H9 (cell line): Measurements from ENCODE around the gene TNFRSF19. TPM values are rescaled to one million over a fixed set of nuclear protein-coding genes. Genes with fewer than 3 reads are reported as not detected.

ENCODE experiments used
- DNase-seq: peaks from one replicate; pipeline ENCODE4 v3.0.0-alpha.2; 2017
- H2AFZ ChIP-seq: one replicate; pipeline ENCODE4 v1.6.1; 2013; ENCODE audit warnings: mild to moderate bottlenecking, low read length, control low read depth, moderate library complexity
- H2AK5ac ChIP-seq: 2 replicates; pipeline ENCODE4 v1.6.1; 2013; ENCODE audit warnings: low read length, control low read depth, mixed read lengths; ENCODE audit not compliant: insufficient read length
- H2BK120ac ChIP-seq: one replicate; pipeline ENCODE4 v1.6.1; 2013; ENCODE audit warnings: low read depth, mild to moderate bottlenecking, low read length, control low read depth, inconsistent platforms; ENCODE audit not compliant: poor library complexity, severe bottlenecking
- H2BK12ac ChIP-seq: 2 replicates; pipeline ENCODE4 v1.6.1; 2013; ENCODE audit warnings: low read length, control low read depth, mixed read lengths, low read depth; ENCODE audit not compliant: insufficient read length
- H2BK15ac ChIP-seq: 2 replicates; pipeline ENCODE4 v1.6.1; 2013; ENCODE audit warnings: low read depth, low read length, control low read depth
- H2BK20ac ChIP-seq: one replicate; pipeline ENCODE4 v1.6.1; 2013; ENCODE audit warnings: low read depth, mild to moderate bottlenecking, low read length, control low read depth, inconsistent platforms; ENCODE audit not compliant: poor library complexity, severe bottlenecking
- H2BK5ac ChIP-seq: 2 replicates; pipeline ENCODE4 v1.6.1; 2013; ENCODE audit warnings: low read length, control low read depth, mixed read lengths; ENCODE audit not compliant: insufficient read length
- H3K14ac ChIP-seq: 2 replicates; pipeline ENCODE4 v1.6.1; 2013; ENCODE audit warnings: low read length, control low read depth; ENCODE audit not compliant: insufficient read depth
- H3K18ac ChIP-seq: 2 replicates; pipeline ENCODE4 v1.6.1; 2013; ENCODE audit warnings: low read depth, mild to moderate bottlenecking, mixed read lengths, low read length, control low read depth; ENCODE audit not compliant: insufficient read length
- H3K23ac ChIP-seq: 2 replicates; pipeline ENCODE4 v1.6.1; 2013; ENCODE audit warnings: low read length, control low read depth, mixed read lengths, low read depth; ENCODE audit not compliant: insufficient read length
- H3K23me2 ChIP-seq: 2 replicates; pipeline ENCODE4 v1.6.1; 2013; ENCODE audit warnings: low read depth, mild to moderate bottlenecking, mixed read lengths, low read length, control low read depth; ENCODE audit not compliant: insufficient read length, poor library complexity, severe bottlenecking
- H3K27ac ChIP-seq: 2 replicates; pipeline ENCODE4 v1.5.1; 2013; ENCODE audit warnings: low read length, control low read depth, mixed read lengths, low read depth; ENCODE audit not compliant: insufficient read length
- H3K27me3 ChIP-seq: 2 replicates; pipeline ENCODE4 v1.6.1; 2013; ENCODE audit warnings: low read length, control low read depth, inconsistent platforms; ENCODE audit not compliant: insufficient read depth
- H3K4ac ChIP-seq: 2 replicates; pipeline ENCODE4 v1.6.1; 2013; ENCODE audit warnings: low read depth, mild to moderate bottlenecking, control low read depth, inconsistent platforms, low read length, moderate library complexity
- H3K4me1 ChIP-seq: 2 replicates; pipeline ENCODE4 v1.6.1; 2013; ENCODE audit warnings: low read length, control low read depth, inconsistent platforms; ENCODE audit not compliant: insufficient read depth
- H3K4me2 ChIP-seq: 2 replicates; pipeline ENCODE4 v1.6.1; 2013; ENCODE audit warnings: low read length, control low read depth, mixed read lengths; ENCODE audit not compliant: insufficient read length, insufficient read depth
- H3K56ac ChIP-seq: 2 replicates; pipeline ENCODE4 v1.6.1; 2013; ENCODE audit warnings: low read depth, mild to moderate bottlenecking, mixed read lengths, low read length, control low read depth; ENCODE audit not compliant: insufficient read length
- H3K79me1 ChIP-seq: 2 replicates; pipeline ENCODE4 v1.6.1; 2013; ENCODE audit warnings: low read depth, mild to moderate bottlenecking, moderate library complexity, low read length, control low read depth, inconsistent platforms; ENCODE audit not compliant: insufficient read depth, poor library complexity, severe bottlenecking
- H3K79me2 ChIP-seq: 2 replicates; pipeline ENCODE4 v1.6.1; 2013; ENCODE audit warnings: low read length, control low read depth, inconsistent platforms; ENCODE audit not compliant: insufficient read depth
- H3K9ac ChIP-seq: 2 replicates; pipeline ENCODE4 v1.6.1; 2013; ENCODE audit warnings: low read length, control low read depth, mixed read lengths; ENCODE audit not compliant: insufficient read length; ENCODE audit errors: extremely low read depth
- H3K9me3 ChIP-seq: one replicate; pipeline ENCODE4 v1.6.1; 2013; ENCODE audit warnings: low read depth, low read length, inconsistent platforms; ENCODE audit not compliant: control insufficient read depth
- H3T11ph ChIP-seq: one replicate; pipeline ENCODE4 v1.6.1; 2013; ENCODE audit warnings: mild to moderate bottlenecking, low read length, control low read depth, inconsistent platforms
- H4K20me1 ChIP-seq: one replicate; pipeline ENCODE4 v1.6.1; 2013; ENCODE audit not compliant: control insufficient read depth, insufficient read length, insufficient read depth
- H4K5ac ChIP-seq: 2 replicates; pipeline ENCODE4 v1.6.1; 2013; ENCODE audit warnings: low read depth, mild to moderate bottlenecking, mixed read lengths, low read length, control low read depth; ENCODE audit not compliant: insufficient read length
- H4K8ac ChIP-seq: replicated peaks from 2 replicates; pipeline ENCODE4 v1.6.1; 2013; ENCODE audit warnings: low read length, control low read depth, mixed read lengths, low read depth; ENCODE audit not compliant: insufficient read length
- H4K91ac ChIP-seq: 2 replicates; pipeline ENCODE4 v1.6.1; 2013; ENCODE audit warnings: low read depth, mild to moderate bottlenecking, moderate library complexity, mixed read lengths, low read length, control low read depth; ENCODE audit not compliant: insufficient read length
- H3K27ac Mint-ChIP-seq, 3 experiments: 2 replicates in 2 of 3; 3 replicates in 1 of 3; pipeline ENCODE4 v1.8.0; 2020 to 2021; ENCODE audit warnings: mixed read lengths in 3 of 3, mild to moderate bottlenecking in 1 of 3, moderate library complexity in 1 of 3
- H3K27me3 Mint-ChIP-seq: 2 replicates; pipeline ENCODE4 v1.8.0; 2021; ENCODE audit warnings: low read depth, mild to moderate bottlenecking, moderate library complexity, mixed read lengths
- H3K36me3 Mint-ChIP-seq, 3 experiments: 2 replicates in 2 of 3; 3 replicates in 1 of 3; pipeline ENCODE4 v1.8.0; 2020 to 2021; ENCODE audit warnings: low read depth in 3 of 3, mixed read lengths in 3 of 3; ENCODE audit not compliant: insufficient read depth in 1 of 3
- H3K4me1 Mint-ChIP-seq, 2 experiments: 2 replicates each; pipeline ENCODE4 v1.8.0; 2020; ENCODE audit warnings: mixed read lengths in 2 of 2
- H3K4me3 Mint-ChIP-seq, 2 experiments: 2 replicates in 1 of 2; 3 replicates in 1 of 2; pipeline ENCODE4 v1.8.0; 2020 to 2021; ENCODE audit warnings: mild to moderate bottlenecking in 2 of 2, mixed read lengths in 2 of 2, moderate library complexity in 1 of 2
- H3K9me3 Mint-ChIP-seq, 2 experiments: 2 replicates in 1 of 2; 3 replicates in 1 of 2; pipeline ENCODE4 v1.8.0; 2020; ENCODE audit warnings: mild to moderate bottlenecking in 2 of 2, mixed read lengths in 2 of 2, moderate library complexity in 1 of 2
- WGBS: extraction: QIAGEN DNeasy Blood & Tissue Kit; methylation state at CpG from one replicate; pipeline ENCODE4 v1.1.7; 2013; ENCODE audit warnings: missing lambda C conversion rate, low lambda C conversion rate, mixed read lengths; ENCODE audit not compliant: insufficient read length; ENCODE audit errors: extremely low coverage; 5-methylcytosine and 5-hydroxymethylcytosine counted together
- total RNA-seq: library from RNA; stranded (reverse); gene quantifications from 2 replicates; pipeline ENCODE4 v1.2.1, GENCODE V29; 2021
- TF ChIP-seq, protein P1 (sequence below): fragments of 200-600 bp; sonication (generic); conservative IDR thresholded peaks from 3 replicates; pipeline ENCODE4 v1.8.0; 2021; ENCODE audit warnings: antibody characterized with exemption, mild to moderate bottlenecking

TNFRSF19 gene
- total RNA-seq, 1 experiment from 2014 or later, result 2.7 TPM

DNA sequence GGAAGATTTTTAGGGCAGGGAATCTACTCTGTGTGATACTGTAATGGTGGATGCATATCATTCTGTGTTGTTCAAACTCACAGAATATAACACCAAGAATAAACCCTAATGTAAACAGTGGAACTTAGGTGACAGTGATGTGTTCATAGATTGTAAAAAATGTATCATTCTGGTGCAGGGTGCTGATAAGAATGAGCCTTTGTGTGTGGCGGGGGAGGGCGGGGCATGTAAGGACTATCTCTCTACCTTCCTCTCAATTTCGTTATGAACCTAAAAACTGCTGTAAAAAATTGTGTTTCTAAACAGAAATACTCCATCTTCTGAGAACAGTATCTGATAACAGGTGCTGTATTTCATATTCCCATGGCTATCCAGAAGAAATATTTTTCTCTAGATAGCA lies 35.6 kb downstream of the TNFRSF19 start:
- H2BK15ac ChIP-seq, result no peak overlapping the region
- H3K4me1 Mint-ChIP-seq, result peaks cover 27 to 28% of the 10 kb centered on the region in 2 experiments
- H2BK120ac ChIP-seq, result no peak overlapping the region
- no peak overlapping the region for H2BK20ac ChIP-seq
- no peaks in the 10 kb centered on the region for H3K23me2 ChIP-seq
- H4K5ac ChIP-seq, result no peak overlapping the region
- WGBS, result no CpG with 5 or more reads among the region's 3 CpGs
- H2AFZ ChIP-seq, result no peak overlapping the region
- no peaks in the 10 kb centered on the region for H4K20me1 ChIP-seq
- H3K14ac ChIP-seq, result no peak overlapping the region
- no peaks in the 10 kb centered on the region for H3K79me2 ChIP-seq
- H3K4me3 Mint-ChIP-seq, result no peak overlapping the region
- no peak overlapping the region for H3K9ac ChIP-seq
- H3K36me3 Mint-ChIP-seq, result peaks cover 0 to 17% (median 7%) of the 10 kb centered on the region in 3 experiments; a peak in 5 of 7 replicates
- no peak overlapping the region for H3K56ac ChIP-seq
- TF ChIP-seq, protein P1, sequence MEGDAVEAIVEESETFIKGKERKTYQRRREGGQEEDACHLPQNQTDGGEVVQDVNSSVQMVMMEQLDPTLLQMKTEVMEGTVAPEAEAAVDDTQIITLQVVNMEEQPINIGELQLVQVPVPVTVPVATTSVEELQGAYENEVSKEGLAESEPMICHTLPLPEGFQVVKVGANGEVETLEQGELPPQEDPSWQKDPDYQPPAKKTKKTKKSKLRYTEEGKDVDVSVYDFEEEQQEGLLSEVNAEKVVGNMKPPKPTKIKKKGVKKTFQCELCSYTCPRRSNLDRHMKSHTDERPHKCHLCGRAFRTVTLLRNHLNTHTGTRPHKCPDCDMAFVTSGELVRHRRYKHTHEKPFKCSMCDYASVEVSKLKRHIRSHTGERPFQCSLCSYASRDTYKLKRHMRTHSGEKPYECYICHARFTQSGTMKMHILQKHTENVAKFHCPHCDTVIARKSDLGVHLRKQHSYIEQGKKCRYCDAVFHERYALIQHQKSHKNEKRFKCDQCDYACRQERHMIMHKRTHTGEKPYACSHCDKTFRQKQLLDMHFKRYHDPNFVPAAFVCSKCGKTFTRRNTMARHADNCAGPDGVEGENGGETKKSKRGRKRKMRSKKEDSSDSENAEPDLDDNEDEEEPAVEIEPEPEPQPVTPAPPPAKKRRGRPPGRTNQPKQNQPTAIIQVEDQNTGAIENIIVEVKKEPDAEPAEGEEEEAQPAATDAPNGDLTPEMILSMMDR, result no peak
- no peak overlapping the region for H2BK5ac ChIP-seq
- H3K27ac ChIP-seq, result no peak overlapping the region
- DNase-seq, result no peak
- H3K79me1 ChIP-seq, result no peaks in the 10 kb centered on the region
- peaks cover 3% of the 10 kb centered on the region for H3K9me3 ChIP-seq
- H3K27me3 Mint-ChIP-seq, result no peaks in the 10 kb centered on the region
- H3K4me1 ChIP-seq, result 0 out of 2 replicates have a peak, but pooled peaks cover 9% of the 10 kb centered on the region
- H2BK12ac ChIP-seq, result no peak overlapping the region
- H3K4me2 ChIP-seq, result no peak overlapping the region
- no peak overlapping the region for H3K27ac Mint-ChIP-seq
- no peak overlapping the region for H3T11ph ChIP-seq
- no peaks in the 10 kb centered on the region for H3K27me3 ChIP-seq
- H3K23ac ChIP-seq, result no peak overlapping the region
- no peak overlapping the region for H2AK5ac ChIP-seq
- H4K8ac ChIP-seq, result no peak overlapping the region
- no peak overlapping the region for H3K4ac ChIP-seq
- H4K91ac ChIP-seq, result no peak overlapping the region
- H3K18ac ChIP-seq, result no peak overlapping the region
- peaks cover 10 to 11% of the 10 kb centered on the region in 2 experiments for H3K9me3 Mint-ChIP-seq
